ENCODE measurements around the gene F10.

F10 gene

DNA sequence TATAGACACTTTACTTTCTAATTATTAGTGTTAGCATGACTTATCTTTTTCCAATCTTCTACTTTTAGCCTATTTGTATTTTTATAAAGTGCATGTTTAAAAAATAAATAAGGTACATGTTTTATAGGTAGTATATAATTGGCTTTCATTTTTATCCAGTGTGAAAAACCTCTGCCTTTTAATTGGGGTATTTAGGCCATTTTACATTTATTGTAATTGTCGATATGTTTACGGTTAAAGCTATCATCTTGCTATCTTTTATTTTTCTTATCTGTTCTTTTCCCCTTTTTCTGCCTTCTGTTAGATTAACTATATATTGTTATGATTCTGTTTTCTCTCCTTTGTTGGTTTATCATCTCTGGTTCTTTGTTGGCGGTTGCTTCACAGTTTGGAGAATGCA is 45.0 kb downstream of the F10 start:
- Histone ChIP-seq H3K4me3 (ENCODE audit: low read depth in 1 of 2, low read length in 1 of 2) (no peak overlapping the region), H3K4me1 (ENCODE audit: control insufficient read depth in 1 of 2, insufficient read depth in 1 of 2, low read depth in 1 of 2, low read length in 1 of 2) (no peaks in the 10 kb centered on the region), H3K36me3 (peaks cover 13% of the 10 kb centered on the region), H3K9me3 (no peaks in the 10 kb centered on the region), H3K27ac (no peak overlapping the region), H3K27me3 (peaks cover 43% of the 10 kb centered on the region)
- TF ChIP-seq CTCF (IDR thresholded peaks at IDR 0.05) = no peak

- Histone ChIP-seq H3K9me3 (no peaks in the 10 kb centered on the region), H3K4me3 (ENCODE audit: low read depth in 1 of 2, low read length in 1 of 2) (no peak overlapping the region), H3K4me1 (ENCODE audit: control insufficient read depth in 1 of 2, insufficient read depth in 1 of 2, low read depth in 1 of 2, low read length in 1 of 2) (no peaks in the 10 kb centered on the region), H3K36me3 (peaks cover 13% of the 10 kb centered on the region), H3K27ac (no peak overlapping the region), H3K27me3 (peaks cover 37% of the 10 kb centered on the region)
- no peak for TF ChIP-seq CTCF (IDR thresholded peaks at IDR 0.05)
These were observed 45.6 kb downstream of the F10 start for GRCh38 chr13:113168211-113168610.

DNA sequence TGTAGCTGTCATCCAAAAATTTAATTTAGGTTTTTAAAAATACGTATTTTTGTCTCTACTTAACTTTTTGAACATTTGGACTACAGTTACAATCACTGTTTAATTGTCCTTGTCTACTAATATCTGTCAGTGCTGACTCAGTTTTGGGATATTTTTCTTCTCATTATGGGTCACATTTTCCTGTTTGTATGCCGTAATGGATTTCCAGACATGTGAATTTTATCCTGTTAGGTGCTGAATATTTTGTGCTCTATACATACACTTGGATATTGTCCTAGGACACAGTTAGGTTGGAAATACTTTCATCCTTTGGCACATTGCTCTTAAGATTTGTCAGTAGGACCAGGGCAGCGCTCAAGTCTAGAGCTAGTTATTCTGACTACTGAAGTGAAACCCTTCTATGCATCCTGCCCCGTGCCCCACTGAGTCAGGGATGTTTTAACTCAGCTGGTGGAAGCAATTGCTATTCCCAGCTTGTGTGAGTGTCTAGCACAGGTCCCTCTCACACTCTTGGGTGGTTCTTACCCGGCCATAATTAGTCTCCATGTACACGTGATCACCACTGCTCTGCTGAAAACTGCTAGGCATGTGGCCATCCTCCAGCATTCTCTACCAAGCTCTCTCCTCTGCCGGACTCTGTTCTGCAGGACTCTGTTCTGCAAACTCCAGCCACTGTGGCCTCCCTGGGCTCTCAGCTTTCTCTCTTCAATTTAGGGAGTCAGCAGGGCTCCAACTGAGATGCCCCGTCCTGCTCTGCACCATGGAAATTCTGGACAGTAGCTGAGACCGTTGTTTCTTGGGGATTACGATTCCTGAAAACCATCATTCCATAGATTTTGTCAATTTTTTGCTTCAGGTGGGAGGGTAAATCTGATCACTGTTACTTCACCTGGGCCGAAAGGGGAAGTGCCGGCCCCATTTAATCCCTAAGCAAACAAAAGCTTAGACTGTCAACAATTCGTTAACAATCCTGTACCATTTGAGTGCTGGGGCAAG is 47.0 kb downstream of the F10 start:
- Histone ChIP-seq H3K4me1 (ENCODE audit: control insufficient read depth in 1 of 2, insufficient read depth in 1 of 2, low read depth in 1 of 2, low read length in 1 of 2) (no peaks in the 10 kb centered on the region), H3K27ac (no peak overlapping the region), H3K27me3 (peaks cover 23% of the 10 kb centered on the region), H3K9me3 (no peaks in the 10 kb centered on the region), H3K36me3 (peaks cover 14% of the 10 kb centered on the region), H3K4me3 (ENCODE audit: low read depth in 1 of 2, low read length in 1 of 2) (no peak overlapping the region)
- TF ChIP-seq CTCF (IDR thresholded peaks at IDR 0.05) = no peak

DNA sequence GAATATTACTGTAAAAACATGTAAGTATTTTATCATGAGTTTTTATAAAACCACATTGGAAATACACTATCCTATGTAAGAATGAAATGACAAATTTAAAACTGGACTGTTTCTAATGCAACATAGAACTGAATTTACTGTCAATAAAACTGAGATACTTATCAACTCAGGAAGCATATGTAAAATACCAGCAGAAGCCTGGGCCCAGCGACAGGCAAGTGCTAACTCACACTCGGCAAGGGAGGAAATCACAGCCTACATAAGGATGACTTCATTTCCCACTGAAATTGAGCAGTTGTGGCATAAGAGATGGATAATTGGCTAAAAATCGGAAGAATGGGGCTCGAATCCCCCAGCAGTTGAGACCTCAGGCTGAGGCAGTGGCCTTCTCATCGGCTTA is 47.9 kb downstream of the F10 start:
- TF ChIP-seq CTCF (IDR thresholded peaks at IDR 0.05) = no peak
- Histone ChIP-seq H3K4me3 (ENCODE audit: low read depth in 1 of 2, low read length in 1 of 2) (no peak overlapping the region), H3K9me3 (no peaks in the 10 kb centered on the region), H3K36me3 (peaks cover 23% of the 10 kb centered on the region), H3K27me3 (peaks cover 14% of the 10 kb centered on the region), H3K4me1 (ENCODE audit: control insufficient read depth in 1 of 2, insufficient read depth in 1 of 2, low read depth in 1 of 2, low read length in 1 of 2) (no peaks in the 10 kb centered on the region), H3K27ac (no peak overlapping the region)

DNA sequence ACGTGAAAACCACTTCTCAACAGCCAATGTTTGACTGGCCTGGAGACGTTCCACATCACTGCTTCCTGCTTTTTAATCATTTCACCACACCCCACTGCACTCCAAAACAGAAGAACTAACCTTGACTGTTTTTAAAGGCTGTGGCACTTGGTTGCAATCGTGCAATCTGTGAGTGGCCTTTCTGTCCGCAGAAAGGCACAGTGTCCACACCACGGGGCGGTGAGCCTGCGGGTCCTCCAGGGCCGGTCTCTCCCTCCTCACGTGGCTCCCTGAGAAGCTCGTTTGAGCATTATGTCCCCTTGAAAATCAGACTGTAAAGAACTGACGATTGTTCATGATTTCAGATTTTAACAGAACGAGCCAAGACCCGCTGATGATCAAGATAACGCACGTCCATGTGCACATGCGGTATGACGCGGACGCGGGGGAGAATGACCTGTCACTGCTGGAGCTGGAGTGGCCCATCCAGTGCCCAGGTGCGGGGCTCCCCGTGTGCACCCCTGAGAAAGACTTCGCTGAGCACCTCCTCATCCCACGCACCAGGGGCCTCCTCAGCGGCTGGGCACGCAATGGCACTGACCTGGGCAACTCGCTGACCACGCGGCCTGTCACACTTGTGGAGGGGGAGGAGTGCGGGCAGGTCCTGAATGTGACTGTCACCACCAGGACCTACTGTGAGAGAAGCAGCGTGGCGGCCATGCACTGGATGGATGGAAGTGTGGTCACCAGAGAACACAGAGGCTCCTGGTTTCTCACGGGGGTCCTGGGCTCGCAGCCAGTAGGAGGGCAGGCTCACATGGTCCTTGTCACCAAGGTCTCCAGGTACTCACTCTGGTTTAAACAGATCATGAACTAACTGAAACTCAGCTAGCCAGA is 48.9 kb downstream of the F10 start:
- peaks cover 4% of the 10 kb centered on the region for H3K27me3 ChIP-seq
- H3K9me3 ChIP-seq = no peaks in the 10 kb centered on the region
- no peaks in the 10 kb centered on the region for H3K4me1 ChIP-seq (ENCODE audit: control insufficient read depth in 1 of 2, insufficient read depth in 1 of 2, low read depth in 1 of 2, low read length in 1 of 2)
- no peak overlapping the region for H3K27ac ChIP-seq
- TF ChIP-seq CTCF (IDR thresholded peaks at IDR 0.05) = no peak
- peaks cover 33% of the 10 kb centered on the region for H3K36me3 ChIP-seq
- no peak overlapping the region for H3K4me3 ChIP-seq (ENCODE audit: low read depth in 1 of 2, low read length in 1 of 2)
